NOMO-1 treated with DMSO at 0.1 percent for 48 hours (cell line): ENCODE results near the gene RNF7.
A peak's percentile ranks its signal among the peaks of the same experiment; 100 is the strongest.
"Not testable (repeated sequence)": the region's sequence is repeated elsewhere in the genome, so short reads cannot be mapped to it uniquely, and the experiment has no call there.

Experiments used
- DNase-seq: peaks from one replicate; lab custom pipeline; 2025; ENCODE audit not compliant: unreplicated experiment; lab: John Stamatoyannopoulos, UW

Gene RNF7

GRCh38 chr3:141738022-141738890 lies at the start of gene RNF7:
TSS of gene RNF7 (plus strand) at chr3:141738298. CDS start at chr3:141738342, 44 bp downstream.
- DNase-seq, result peak; percentile 97

- peak; percentile 98 for DNase-seq
Measured at GRCh38 chr3:141690431-141691072, 47.5 kb upstream of the RNF7 start.

- not testable (repeated sequence) for DNase-seq
Measured at GRCh38 chr3:141691471-141691870, 46.6 kb upstream of the RNF7 start.

- not testable (repeated sequence) for DNase-seq
Measured at GRCh38 chr3:141692973-141693372, 45.1 kb upstream of the RNF7 start.

- no peak for DNase-seq
Measured at GRCh38 chr3:141699324-141699723, 38.8 kb upstream of the RNF7 start.

GRCh38 chr3:141699897-141700296 lies 38.2 kb upstream of the RNF7 start:
- no peak for DNase-seq

GRCh38 chr3:141703367-141703766 lies 34.7 kb upstream of the RNF7 start:
- DNase-seq, result not testable (repeated sequence)

- DNase-seq, result no peak
Measured at GRCh38 chr3:141707741-141708203, 30.3 kb upstream of the RNF7 start.

GRCh38 chr3:141708367-141708766 lies 29.7 kb upstream of the RNF7 start:
- no peak for DNase-seq

- DNase-seq, result no peak
Measured at GRCh38 chr3:141709126-141709770, 28.9 kb upstream of the RNF7 start.

- no peak for DNase-seq
Measured at GRCh38 chr3:141710121-141710520, 28.0 kb upstream of the RNF7 start.

GRCh38 chr3:141710888-141711616 lies 27.0 kb upstream of the RNF7 start:
- DNase-seq, result no peak

- no peak for DNase-seq
Measured at GRCh38 chr3:141714671-141715070, 23.4 kb upstream of the RNF7 start.

- DNase-seq, result no peak
Measured at GRCh38 chr3:141722081-141722480, 16.0 kb upstream of the RNF7 start.

GRCh38 chr3:141722648-141723047 lies 15.4 kb upstream of the RNF7 start:
- DNase-seq, result no peak

GRCh38 chr3:141723255-141723654 lies 14.8 kb upstream of the RNF7 start:
- DNase-seq, result no peak

- DNase-seq, result no peak
Measured at GRCh38 chr3:141724186-141724585, 13.9 kb upstream of the RNF7 start.

- no peak for DNase-seq
Measured at GRCh38 chr3:141725036-141725435, 13.1 kb upstream of the RNF7 start.

GRCh38 chr3:141726483-141726882 lies 11.6 kb upstream of the RNF7 start:
- no peak for DNase-seq

GRCh38 chr3:141728355-141728892 lies 9.7 kb upstream of the RNF7 start:
- no peak for DNase-seq

GRCh38 chr3:141729240-141729639 lies 8.9 kb upstream of the RNF7 start:
- no peak for DNase-seq
